NCI-H2171 (cell line): ENCODE data around the gene SUPT5H.
"Not testable (repeated sequence)": the region's sequence is repeated elsewhere in the genome, so short reads cannot be mapped to it uniquely, and the experiment has no call there.

Experiments used
- DNase-seq: peaks from one replicate; lab custom pipeline; 2025; lab: John Stamatoyannopoulos, UW

The SUPT5H gene

GRCh38 chr19:39465956-39466747 lies 20.8 kb downstream of the SUPT5H start:
- no peak for DNase-seq

- no peak for DNase-seq
Observed at GRCh38 chr19:39467941-39468340, 22.6 kb downstream of the SUPT5H start.

GRCh38 chr19:39469036-39469435 lies 23.7 kb downstream of the SUPT5H start:
- no peak for DNase-seq

- DNase-seq, result no peak
Observed at GRCh38 chr19:39469567-39469966, 24.2 kb downstream of the SUPT5H start.

- no peak for DNase-seq
Observed at GRCh38 chr19:39470724-39471339, 25.4 kb downstream of the SUPT5H start.

- DNase-seq, result no peak
Observed at GRCh38 chr19:39471756-39472536, 26.6 kb downstream of the SUPT5H start.

- DNase-seq, result no peak
Observed at GRCh38 chr19:39472746-39473442, 27.5 kb downstream of the SUPT5H start.

GRCh38 chr19:39473443-39473960 lies 28.1 kb downstream of the SUPT5H start:
- no peak for DNase-seq

- DNase-seq, result peak; percentile 13
Observed at GRCh38 chr19:39474139-39474620, 28.8 kb downstream of the SUPT5H start.

- no peak for DNase-seq
Observed at GRCh38 chr19:39475748-39476147, 30.4 kb downstream of the SUPT5H start.

GRCh38 chr19:39479319-39479801 lies 34.0 kb downstream of the SUPT5H start:
- DNase-seq, result not testable (repeated sequence)

- no peak for DNase-seq
Observed at GRCh38 chr19:39479916-39480315, 34.5 kb downstream of the SUPT5H start.

- DNase-seq, result peak; percentile 97
Observed at GRCh38 chr19:39480337-39481228, 35.2 kb downstream of the SUPT5H start, which contains the start of gene TIMM50. Gene TIMM50, plus strand, starts transcription at chr19:39480838. Its CDS starts 16 bp downstream, at chr19:39480854.

- no peak for DNase-seq
Observed at GRCh38 chr19:39481229-39481545, 35.8 kb downstream of the SUPT5H start.

- no peak for DNase-seq
Observed at GRCh38 chr19:39481676-39482075, 36.3 kb downstream of the SUPT5H start.

- no peak for DNase-seq
Observed at GRCh38 chr19:39483141-39483540, 37.8 kb downstream of the SUPT5H start.

- no peak for DNase-seq
Observed at GRCh38 chr19:39489756-39490155, 44.4 kb downstream of the SUPT5H start.

GRCh38 chr19:39492225-39492624 lies 46.8 kb downstream of the SUPT5H start:
- no peak for DNase-seq

GRCh38 chr19:39492788-39493187 lies 47.4 kb downstream of the SUPT5H start:
- no peak for DNase-seq

- no peak for DNase-seq
Observed at GRCh38 chr19:39494661-39495060, 49.3 kb downstream of the SUPT5H start.

GRCh38 chr19:39496063-39496462 lies 50.7 kb downstream of the SUPT5H start:
- DNase-seq, result no peak
